ENCODE results near the gene RTP5. TPM values are rescaled to one million over a fixed set of nuclear protein-coding genes. Genes with fewer than 3 reads are reported as not detected.
"Not testable (repeated sequence)": the region's sequence is repeated elsewhere in the genome, so short reads cannot be mapped to it uniquely, and the experiment has no call there.

Gene RTP5
- total and polyA plus RNA-seq, 8 donors: 0.10 to 0.43 TPM; not detected in 6

DNA sequence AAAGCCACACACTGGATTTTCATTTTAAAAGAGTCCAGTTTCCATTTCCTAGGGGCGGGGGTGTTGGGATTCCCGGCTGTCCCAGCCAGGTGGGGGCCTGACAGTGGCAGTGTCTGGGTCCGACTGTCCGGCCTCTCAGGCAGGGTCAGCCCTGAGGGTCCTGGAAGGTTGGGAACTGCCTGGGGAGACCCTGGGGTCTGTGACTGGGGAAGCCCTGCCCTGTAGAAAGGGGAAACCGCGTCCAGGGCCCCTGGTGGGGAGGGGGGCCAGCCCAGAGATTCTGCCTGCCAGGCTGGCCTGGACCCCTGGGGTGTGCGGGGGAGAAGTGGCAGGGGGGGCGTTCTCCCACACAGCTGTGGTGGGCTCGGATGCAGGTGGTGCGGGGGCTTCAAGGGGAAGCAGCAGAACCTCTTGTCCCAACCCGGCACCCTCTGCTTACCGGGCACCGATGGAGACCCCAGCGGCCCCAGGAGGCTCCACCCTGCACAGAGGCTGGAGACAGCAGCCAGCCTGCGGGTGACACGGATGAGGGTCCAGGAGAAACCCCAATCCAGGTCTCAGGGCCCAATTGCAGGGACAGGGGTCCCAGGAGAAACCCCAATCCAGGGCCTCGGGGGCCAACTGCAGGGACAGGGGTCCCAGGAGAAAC, 4.9 kb downstream of the RTP5 start:
- H3K4me1 ChIP-seq: peaks cover 0 to 6% (median 5%) of the 10 kb centered on the region in 4 donors
- peaks cover 0 to 22% (median 0%) of the 10 kb centered on the region in 3 donors for H3K27me3 ChIP-seq
- no peaks in the 10 kb centered on the region for H3K36me3 ChIP-seq
- no peak overlapping the region for H3K4me3 ChIP-seq
- 94 to 97% (median 96%) methylated on average over 17 of the region's 17 CpGs for WGBS, 5 donors
- intact Hi-C loops (cut with DNase I; ENCODE audit: low total_unique reads): no loop called here
- no peak overlapping the region for H3K27ac ChIP-seq
- no peaks in the 10 kb centered on the region for H3K9me3 ChIP-seq
- TF ChIP-seq, protein P1, sequence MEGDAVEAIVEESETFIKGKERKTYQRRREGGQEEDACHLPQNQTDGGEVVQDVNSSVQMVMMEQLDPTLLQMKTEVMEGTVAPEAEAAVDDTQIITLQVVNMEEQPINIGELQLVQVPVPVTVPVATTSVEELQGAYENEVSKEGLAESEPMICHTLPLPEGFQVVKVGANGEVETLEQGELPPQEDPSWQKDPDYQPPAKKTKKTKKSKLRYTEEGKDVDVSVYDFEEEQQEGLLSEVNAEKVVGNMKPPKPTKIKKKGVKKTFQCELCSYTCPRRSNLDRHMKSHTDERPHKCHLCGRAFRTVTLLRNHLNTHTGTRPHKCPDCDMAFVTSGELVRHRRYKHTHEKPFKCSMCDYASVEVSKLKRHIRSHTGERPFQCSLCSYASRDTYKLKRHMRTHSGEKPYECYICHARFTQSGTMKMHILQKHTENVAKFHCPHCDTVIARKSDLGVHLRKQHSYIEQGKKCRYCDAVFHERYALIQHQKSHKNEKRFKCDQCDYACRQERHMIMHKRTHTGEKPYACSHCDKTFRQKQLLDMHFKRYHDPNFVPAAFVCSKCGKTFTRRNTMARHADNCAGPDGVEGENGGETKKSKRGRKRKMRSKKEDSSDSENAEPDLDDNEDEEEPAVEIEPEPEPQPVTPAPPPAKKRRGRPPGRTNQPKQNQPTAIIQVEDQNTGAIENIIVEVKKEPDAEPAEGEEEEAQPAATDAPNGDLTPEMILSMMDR (IDR thresholded peaks at IDR 0.05): no peak
- TF ChIP-seq POLR2AphosphoS5 (IDR thresholded peaks at IDR 0.05): no peak
- TF ChIP-seq EP300 (IDR thresholded peaks at IDR 0.05): no peak
- no peak for TF ChIP-seq POLR2A (IDR thresholded peaks at IDR 0.05)
- DNase-seq: no peak

DNA sequence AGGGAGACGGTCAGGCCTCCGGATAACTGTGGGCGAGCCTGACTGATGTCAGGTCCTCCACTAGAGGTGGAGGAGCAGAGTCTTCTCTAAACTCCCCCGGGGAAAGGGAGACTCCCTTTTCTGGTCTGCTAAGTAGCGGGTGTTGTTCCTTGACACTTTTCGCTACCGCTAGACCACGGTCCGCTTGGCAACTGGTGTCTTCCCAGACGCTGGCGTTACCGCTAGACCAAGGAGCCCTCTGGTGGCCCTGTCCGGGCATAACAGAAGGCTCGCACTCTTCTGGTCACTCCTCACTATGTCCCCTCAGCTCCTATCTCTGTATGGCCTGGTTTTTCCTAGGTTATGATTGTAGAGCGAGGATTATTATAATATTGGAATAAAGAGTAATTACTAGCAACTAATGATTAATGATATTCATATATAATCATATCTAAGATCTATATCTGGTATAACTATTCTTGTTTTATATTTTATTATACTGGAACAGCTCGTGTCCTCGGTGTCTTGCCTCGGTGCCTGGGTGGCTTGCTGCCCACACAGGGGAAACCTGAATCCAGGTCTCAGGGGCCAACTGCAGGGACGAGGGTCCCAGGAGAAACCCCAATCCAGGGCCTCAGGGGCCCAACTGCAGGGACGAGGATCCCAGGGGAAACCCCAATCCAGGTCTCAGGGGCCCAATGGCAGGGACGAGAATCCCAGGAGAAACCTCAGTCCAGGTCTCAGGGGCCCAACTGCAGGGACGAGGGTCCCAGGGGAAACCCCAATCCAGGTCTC, 6.4 kb downstream of the RTP5 start:
- H3K9me3 ChIP-seq; H3K36me3 ChIP-seq; DNase-seq; H3K27ac ChIP-seq; H3K4me3 ChIP-seq; intact Hi-C loops (cut with DNase I; ENCODE audit: low total_unique reads): not testable (repeated sequence)
- TF ChIP-seq, protein P1 (IDR thresholded peaks at IDR 0.05): peak in 2 of 7 experiments; percentile 14 to 35
- 51 to 77% (median 55%) methylated on average over 12 to 22 of the region's 22 CpGs for WGBS, 5 donors
- Histone ChIP-seq H3K4me1 (peaks cover 0 to 11% (median 9%) of the 10 kb centered on the region in 4 donors), H3K27me3 (peaks cover 0 to 11% (median 0%) of the 10 kb centered on the region in 3 donors)

DNA sequence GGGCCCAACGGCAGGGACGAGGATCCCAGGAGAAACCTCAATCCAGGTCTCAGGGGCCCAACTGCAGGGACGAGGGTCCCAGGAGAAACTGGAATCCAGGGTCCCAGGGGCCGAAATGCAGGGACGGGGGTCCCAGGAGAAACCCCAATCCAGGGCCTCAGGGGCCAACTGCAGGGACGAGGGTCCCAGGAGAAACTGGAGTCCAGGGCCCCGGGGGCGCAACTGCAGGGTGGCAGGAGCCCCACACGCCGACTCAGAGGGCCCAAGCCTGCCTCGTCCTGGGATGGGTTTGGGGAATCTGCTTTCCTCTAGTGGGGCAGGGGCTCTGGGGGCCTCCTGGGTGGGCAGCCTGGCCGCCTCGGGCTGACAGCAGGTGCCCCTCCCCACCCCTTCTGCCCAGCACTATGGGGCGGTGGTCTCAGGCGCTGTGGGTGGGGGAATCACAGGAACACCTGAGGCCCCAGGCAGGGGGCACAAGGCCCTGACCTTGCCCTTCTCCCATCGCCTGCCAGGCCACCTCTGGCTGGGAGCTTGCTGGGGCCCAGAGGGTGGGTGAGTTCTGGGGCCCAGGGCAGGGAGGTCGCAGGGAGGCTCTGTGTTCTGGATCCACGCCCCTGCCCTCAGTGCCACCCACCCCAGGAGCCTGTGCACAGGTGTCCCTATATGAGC, 7.1 kb downstream of the RTP5 start:
- Histone ChIP-seq H3K9me3 (no peaks in the 10 kb centered on the region), H3K4me3 (no peak overlapping the region), H3K4me1 (peaks cover 2 to 18% (median 15%) of the 10 kb centered on the region in 4 donors), H3K27ac (no peak overlapping the region), H3K36me3 (no peaks in the 10 kb centered on the region), H3K27me3 (peaks cover 0 to 7% (median 0%) of the 10 kb centered on the region in 3 donors)
- no peak for DNase-seq
- TF ChIP-seq POLR2A (IDR thresholded peaks at IDR 0.05) (no peak), EP300 (IDR thresholded peaks at IDR 0.05) (no peak), POLR2AphosphoS5 (IDR thresholded peaks at IDR 0.05) (no peak)
- TF ChIP-seq, protein P1 (IDR thresholded peaks at IDR 0.05): no peak
- intact Hi-C loops (cut with DNase I; ENCODE audit: low total_unique reads): no loop called here
- WGBS, 5 donors: 79 to 84% (median 82%) methylated on average over 10 to 18 of the region's 18 CpGs

DNA sequence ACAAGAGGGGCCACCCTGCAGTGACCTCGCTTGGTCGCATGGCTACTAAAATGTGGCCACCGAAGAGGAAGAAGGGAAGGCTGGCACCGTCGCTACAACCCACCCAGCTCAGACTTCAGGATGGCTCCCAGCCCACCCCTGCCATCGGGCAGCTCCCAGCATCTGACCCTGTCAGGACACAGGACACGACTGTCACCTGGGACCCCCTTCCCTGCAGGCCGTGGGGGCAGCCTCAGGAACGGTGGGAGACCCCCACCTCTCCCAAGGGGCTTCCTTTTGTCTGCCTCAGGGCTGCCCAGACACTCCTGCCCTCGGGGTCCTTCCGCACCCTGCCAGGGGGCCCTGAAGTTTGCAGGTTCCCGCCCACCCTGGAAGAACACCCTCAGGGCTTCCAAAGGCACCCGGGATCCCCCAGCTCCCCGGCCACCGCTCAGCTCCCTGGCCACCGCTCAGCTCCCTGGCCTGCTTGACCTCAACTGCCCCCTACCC, 7.7 kb downstream of the RTP5 start:
- H3K27me3 ChIP-seq: peaks cover 0 to under 1% (median 0%) of the 10 kb centered on the region in 3 donors
- intact Hi-C loops (cut with DNase I; ENCODE audit: low total_unique reads): no loop called here
- H3K9me3 ChIP-seq: no peaks in the 10 kb centered on the region
- no peaks in the 10 kb centered on the region for H3K36me3 ChIP-seq
- no peak overlapping the region for H3K27ac ChIP-seq
- H3K4me1 ChIP-seq: peaks cover 7 to 24% (median 21%) of the 10 kb centered on the region in 4 donors
- no peak overlapping the region for H3K4me3 ChIP-seq
- 62 to 76% (median 73%) methylated on average over 10 to 16 of the region's 16 CpGs for WGBS, 5 donors
- DNase-seq: no peak
- TF ChIP-seq, protein P1 (IDR thresholded peaks at IDR 0.05): no peak
- TF ChIP-seq EP300 (IDR thresholded peaks at IDR 0.05) (no peak), POLR2AphosphoS5 (IDR thresholded peaks at IDR 0.05) (no peak), POLR2A (IDR thresholded peaks at IDR 0.05) (no peak)
